Measurements from ENCODE around the gene SEMA5B.

DNA sequence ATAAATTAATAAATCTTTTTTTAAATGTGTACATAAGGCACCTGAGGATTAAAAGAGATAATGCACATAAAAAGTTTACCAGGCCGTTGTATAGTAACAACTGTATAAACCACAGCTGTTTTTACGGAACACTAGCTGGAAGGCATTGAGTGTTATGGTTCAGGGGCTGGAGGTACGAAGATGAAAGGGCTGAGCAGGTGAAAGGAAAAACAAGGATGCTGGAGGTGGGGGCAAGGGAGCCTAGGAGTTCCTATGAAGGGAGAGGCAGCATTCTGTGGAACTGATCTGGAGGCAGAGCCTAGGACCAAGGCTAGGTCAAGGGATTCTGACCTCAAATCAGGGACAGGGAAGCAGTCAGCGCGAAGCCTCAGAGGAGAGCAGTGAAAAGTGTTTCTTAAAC, 8.0 kb downstream of the SEMA5B start:
- TF ChIP-seq, protein P1, sequence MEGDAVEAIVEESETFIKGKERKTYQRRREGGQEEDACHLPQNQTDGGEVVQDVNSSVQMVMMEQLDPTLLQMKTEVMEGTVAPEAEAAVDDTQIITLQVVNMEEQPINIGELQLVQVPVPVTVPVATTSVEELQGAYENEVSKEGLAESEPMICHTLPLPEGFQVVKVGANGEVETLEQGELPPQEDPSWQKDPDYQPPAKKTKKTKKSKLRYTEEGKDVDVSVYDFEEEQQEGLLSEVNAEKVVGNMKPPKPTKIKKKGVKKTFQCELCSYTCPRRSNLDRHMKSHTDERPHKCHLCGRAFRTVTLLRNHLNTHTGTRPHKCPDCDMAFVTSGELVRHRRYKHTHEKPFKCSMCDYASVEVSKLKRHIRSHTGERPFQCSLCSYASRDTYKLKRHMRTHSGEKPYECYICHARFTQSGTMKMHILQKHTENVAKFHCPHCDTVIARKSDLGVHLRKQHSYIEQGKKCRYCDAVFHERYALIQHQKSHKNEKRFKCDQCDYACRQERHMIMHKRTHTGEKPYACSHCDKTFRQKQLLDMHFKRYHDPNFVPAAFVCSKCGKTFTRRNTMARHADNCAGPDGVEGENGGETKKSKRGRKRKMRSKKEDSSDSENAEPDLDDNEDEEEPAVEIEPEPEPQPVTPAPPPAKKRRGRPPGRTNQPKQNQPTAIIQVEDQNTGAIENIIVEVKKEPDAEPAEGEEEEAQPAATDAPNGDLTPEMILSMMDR (IDR thresholded peaks at IDR 0.05) = no peak
- no peak for TF ChIP-seq ZFX (IDR thresholded peaks at IDR 0.05; ENCODE audit: borderline replicate concordance)
